Stimulated activated naive CD4-positive, alpha-beta T cell treated with Interleukin-2 at 50 U/mL for 16 hours (primary cell): ENCODE measurements around the gene TEAD2.
"Not testable (repeated sequence)": the region's sequence is repeated elsewhere in the genome, so short reads cannot be mapped to it uniquely, and the experiment has no call there.

Experiments used
- DNase-seq: peaks from one replicate; lab custom pipeline; 2025; lab: John Stamatoyannopoulos, UW

The TEAD2 gene

GRCh38 chr19:49383599-49383998, 21.4 kb upstream of the TEAD2 start:
- DNase-seq: no peak

GRCh38 chr19:49382639-49383038, 20.4 kb upstream of the TEAD2 start:
- DNase-seq: no peak

GRCh38 chr19:49380391-49380790, 18.2 kb upstream of the TEAD2 start:
- no peak for DNase-seq

- no peak for DNase-seq
These were observed 16.3 kb upstream of the TEAD2 start for GRCh38 chr19:49378512-49378911.

- DNase-seq: no peak
These were observed 12.6 kb upstream of the TEAD2 start for GRCh38 chr19:49374665-49375434.

- DNase-seq: not testable (repeated sequence)
These were observed 11.0 kb upstream of the TEAD2 start for GRCh38 chr19:49373174-49373573.

GRCh38 chr19:49371184-49371583, 9.0 kb upstream of the TEAD2 start:
- DNase-seq: no peak

- DNase-seq: no peak
These were observed 6.6 kb upstream of the TEAD2 start for GRCh38 chr19:49368711-49369358.

GRCh38 chr19:49366110-49366509, 3.9 kb upstream of the TEAD2 start:
- no peak for DNase-seq

- DNase-seq: no peak
These were observed 2.0 kb upstream of the TEAD2 start for GRCh38 chr19:49364083-49364737.

GRCh38 chr19:49363268-49364082, 1.3 kb upstream of the TEAD2 start, which contains the start of gene DKKL1:
Gene DKKL1 (plus strand): TSS chr19:49363877. CDS start chr19:49363999, 122 bp downstream.
- peak; percentile 42 for DNase-seq

- no peak for DNase-seq
These were observed 682 bp upstream of the TEAD2 start for GRCh38 chr19:49362929-49363267.

- no peak for DNase-seq
These were observed 673 bp downstream of the TEAD2 start for GRCh38 chr19:49361438-49362047.

- no peak for DNase-seq
These were observed 2.1 kb downstream of the TEAD2 start for GRCh38 chr19:49359851-49360820.

- DNase-seq: no peak
These were observed 5.0 kb downstream of the TEAD2 start for GRCh38 chr19:49357186-49357585.

- DNase-seq: no peak
These were observed 5.8 kb downstream of the TEAD2 start for GRCh38 chr19:49356382-49356781.

- no peak for DNase-seq
These were observed 6.3 kb downstream of the TEAD2 start for GRCh38 chr19:49355909-49356353.

- DNase-seq: no peak
These were observed 12.6 kb downstream of the TEAD2 start for GRCh38 chr19:49349567-49349966.

- DNase-seq: no peak
These were observed 13.7 kb downstream of the TEAD2 start for GRCh38 chr19:49348305-49349189.

- DNase-seq: no peak
These were observed 14.4 kb downstream of the TEAD2 start for GRCh38 chr19:49347835-49348234.
